HG03066 (cell line): ENCODE data around the gene PPM1G.
"Not testable (repeated sequence)": the region's sequence is repeated elsewhere in the genome, so short reads cannot be mapped to it uniquely, and the experiment has no call there.

Experiments
- ATAC-seq: cut with Tn5 transposase; IDR thresholded peaks from one replicate; pipeline ENCODE4 v1.9.1; 2021; ENCODE audit warnings: low read depth; ENCODE audit not compliant: unreplicated experiment

Gene PPM1G

GRCh38 chr2:27376151-27376865, 33.1 kb downstream of the PPM1G start:
- ATAC-seq = no peak

- ATAC-seq = no peak
These were observed 33.8 kb downstream of the PPM1G start for GRCh38 chr2:27375513-27376099.

GRCh38 chr2:27373567-27373966, 35.8 kb downstream of the PPM1G start:
- no peak for ATAC-seq

- ATAC-seq = no peak
These were observed 36.5 kb downstream of the PPM1G start for GRCh38 chr2:27372937-27373336.

GRCh38 chr2:27370816-27371620, 38.4 kb downstream of the PPM1G start:
- peak; percentile 29 for ATAC-seq

- ATAC-seq = peak; percentile 85
These were observed 39.2 kb downstream of the PPM1G start, which contains the start of the genes EIF2B4 and SNX17 for GRCh38 chr2:27370026-27370815. Gene EIF2B4 (minus strand): TSS chr2:27370338. CDS start chr2:27370314, 24 bp downstream. Gene SNX17 (plus strand): TSS chr2:27370616. CDS start chr2:27370744, 128 bp downstream.

- ATAC-seq = peak; percentile 5
These were observed 39.8 kb downstream of the PPM1G start for GRCh38 chr2:27369471-27370025.

GRCh38 chr2:27363933-27364332, 45.5 kb downstream of the PPM1G start:
- no peak for ATAC-seq

- no peak for ATAC-seq
These were observed 46.5 kb downstream of the PPM1G start for GRCh38 chr2:27362678-27363420.

- peak; percentile 88 for ATAC-seq
These were observed 52.8 kb downstream of the PPM1G start, which contains the start of gene GTF3C2 for GRCh38 chr2:27356382-27357181. Gene GTF3C2 (minus strand): TSS chr2:27356764. CDS start chr2:27343554, 13,210 bp downstream.

GRCh38 chr2:27356056-27356381, 53.4 kb downstream of the PPM1G start:
- ATAC-seq = peak; percentile 30

- no peak for ATAC-seq
These were observed 54.8 kb downstream of the PPM1G start for GRCh38 chr2:27354597-27354927.

GRCh38 chr2:27353762-27354596, 55.4 kb downstream of the PPM1G start:
- ATAC-seq = no peak

GRCh38 chr2:27353386-27353761, 56.0 kb downstream of the PPM1G start:
- not testable (repeated sequence) for ATAC-seq

GRCh38 chr2:27351802-27352598, 57.4 kb downstream of the PPM1G start:
- ATAC-seq = no peak

GRCh38 chr2:27350106-27350693, 59.2 kb downstream of the PPM1G start:
- no peak for ATAC-seq

- no peak for ATAC-seq
These were observed 61.8 kb downstream of the PPM1G start for GRCh38 chr2:27347641-27348040.
